Measurements from ENCODE around the gene ZBTB42.

DNA sequence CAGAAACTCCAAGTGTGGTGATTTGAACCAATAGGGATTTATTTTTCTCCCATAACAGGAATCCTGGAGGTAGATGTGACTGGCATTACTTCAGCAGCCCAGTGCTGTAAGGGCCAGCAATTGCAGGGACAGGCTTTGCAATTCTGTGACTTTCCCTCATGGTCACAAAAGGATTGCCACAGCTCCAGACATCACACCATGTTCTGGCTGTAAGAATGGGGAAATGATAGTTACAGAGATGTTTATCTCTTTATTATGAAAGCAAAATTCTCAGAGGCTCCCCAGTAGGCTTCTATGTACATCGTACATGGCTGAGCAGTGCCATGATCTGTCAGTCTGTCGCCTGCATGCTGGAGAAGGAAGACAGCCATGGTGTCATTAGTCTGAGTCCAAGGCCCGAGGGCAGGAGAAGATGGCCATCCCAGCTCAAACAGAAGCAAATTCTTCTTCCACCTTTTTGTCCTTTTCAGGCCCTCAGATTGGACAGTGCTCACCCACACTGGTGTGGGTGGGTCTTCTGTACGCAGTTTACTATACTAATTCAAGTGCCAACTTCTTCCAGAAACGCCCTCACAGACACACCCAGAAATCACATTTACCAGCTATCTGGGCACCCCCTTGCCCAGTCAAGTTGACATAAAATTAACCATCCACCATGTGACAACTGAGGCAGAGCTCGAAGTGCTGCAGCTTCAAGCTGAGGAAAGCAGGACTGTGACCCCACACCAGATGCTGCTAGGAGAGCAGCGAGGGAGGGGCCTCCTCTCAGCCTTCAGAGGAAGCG is 17.2 kb downstream of the ZBTB42 start:
- TF ChIP-seq TAF1 (IDR thresholded peaks at IDR 0.05; ENCODE audit: low read depth): no peak
- no peak for TF ChIP-seq CEBPB (IDR thresholded peaks at IDR 0.05)
- TF ChIP-seq EP300 (IDR thresholded peaks at IDR 0.05; ENCODE audit: borderline replicate concordance): no peak
- no peak for TF ChIP-seq TEAD4 (IDR thresholded peaks at IDR 0.05)

Data from Ishikawa (cell line).